KMS-11 (cell line): ENCODE data around the gene NCK2.

ENCODE experiments used
- H2AFZ ChIP-seq: fragments of 200-600 bp; sonication (generic); 2 replicates; pipeline ENCODE4 v1.6.1; 2016; ENCODE audit warnings: antibody characterized with exemption, mixed run types, low read depth
- H3K27ac ChIP-seq: fragments of 200-600 bp; sonication (generic); 2 replicates; pipeline ENCODE4 v1.6.1; 2016; ENCODE audit warnings: mild to moderate bottlenecking, mixed run types
- H3K27me3 ChIP-seq: fragments of 200-600 bp; sonication (generic); 2 replicates; pipeline ENCODE4 v1.6.1; 2017; ENCODE audit warnings: mild to moderate bottlenecking, low read depth, mixed run types, moderate library complexity; ENCODE audit not compliant: insufficient read depth
- H3K36me3 ChIP-seq: fragments of 200-600 bp; sonication (generic); 2 replicates; pipeline ENCODE4 v1.6.1; 2017; ENCODE audit warnings: mild to moderate bottlenecking, mixed run types; ENCODE audit not compliant: insufficient read depth
- H3K4me1 ChIP-seq: fragments of 200-600 bp; sonication (generic); 2 replicates; pipeline ENCODE4 v1.6.1; 2016; ENCODE audit warnings: mild to moderate bottlenecking, low read depth, mixed run types; ENCODE audit not compliant: poor library complexity, severe bottlenecking
- H3K4me2 ChIP-seq: fragments of 200-600 bp; sonication (generic); 2 replicates; pipeline ENCODE4 v1.7.0; 2016; ENCODE audit warnings: mild to moderate bottlenecking, mixed run types
- H3K4me3 ChIP-seq: fragments of 200-600 bp; sonication (generic); IDR thresholded peaks from 2 replicates; pipeline ENCODE4 v1.6.1; 2017; ENCODE audit warnings: low read depth, low read length, mixed read lengths; ENCODE audit not compliant: insufficient read depth
- H3K79me2 ChIP-seq: fragments of 200-600 bp; sonication (generic); 2 replicates; pipeline ENCODE4 v1.6.1; 2016; ENCODE audit warnings: low read depth, mixed run types; ENCODE audit not compliant: insufficient read depth
- H3K9ac ChIP-seq: fragments of 200-600 bp; sonication (generic); 2 replicates; pipeline ENCODE4 v1.6.1; 2016; ENCODE audit warnings: mild to moderate bottlenecking, mixed run types
- H4K20me1 ChIP-seq: fragments of 200-600 bp; sonication (generic); 2 replicates; pipeline ENCODE4 v1.6.1; 2016; ENCODE audit warnings: mild to moderate bottlenecking, mixed run types; ENCODE audit not compliant: insufficient read depth
- CTCF ChIP-seq: fragments of 200-600 bp; sonication (generic); conservative IDR thresholded peaks from 2 replicates; pipeline ENCODE4 v1.6.1; 2017; ENCODE audit warnings: low read depth, mild to moderate bottlenecking, antibody characterized with exemption, low read length, moderate library complexity, mixed read lengths

Gene NCK2

GRCh38 chr2:105815401-105815800 lies 70.7 kb downstream of the NCK2 start:
- Histone ChIP-seq H3K79me2 (peaks cover 25% of the 10 kb centered on the region), H2AFZ (no peak overlapping the region), H3K36me3 (no peaks in the 10 kb centered on the region), H3K4me1 (peaks cover 41% of the 10 kb centered on the region), H3K9ac (no peak overlapping the region), H4K20me1 (no peaks in the 10 kb centered on the region), H3K4me2 (no peak overlapping the region), H3K27me3 (no peaks in the 10 kb centered on the region), H3K27ac (no peak overlapping the region), H3K4me3 (no peak overlapping the region)
- no peak for TF ChIP-seq CTCF

- no peak overlapping the region for H3K9ac ChIP-seq
- no peaks in the 10 kb centered on the region for H3K36me3 ChIP-seq
- no peak for TF ChIP-seq CTCF
- H4K20me1 ChIP-seq: no peaks in the 10 kb centered on the region
- H3K4me3 ChIP-seq: no peak overlapping the region
- H3K27me3 ChIP-seq: no peaks in the 10 kb centered on the region
- no peak overlapping the region for H3K4me2 ChIP-seq
- H2AFZ ChIP-seq: no peak overlapping the region
- H3K79me2 ChIP-seq: peaks cover 5% of the 10 kb centered on the region; the same call in 1 of the 2 replicates
- no peak overlapping the region for H3K27ac ChIP-seq
- no peaks in the 10 kb centered on the region for H3K4me1 ChIP-seq
Observed at GRCh38 chr2:105820151-105820550, 75.4 kb downstream of the NCK2 start.

DNA sequence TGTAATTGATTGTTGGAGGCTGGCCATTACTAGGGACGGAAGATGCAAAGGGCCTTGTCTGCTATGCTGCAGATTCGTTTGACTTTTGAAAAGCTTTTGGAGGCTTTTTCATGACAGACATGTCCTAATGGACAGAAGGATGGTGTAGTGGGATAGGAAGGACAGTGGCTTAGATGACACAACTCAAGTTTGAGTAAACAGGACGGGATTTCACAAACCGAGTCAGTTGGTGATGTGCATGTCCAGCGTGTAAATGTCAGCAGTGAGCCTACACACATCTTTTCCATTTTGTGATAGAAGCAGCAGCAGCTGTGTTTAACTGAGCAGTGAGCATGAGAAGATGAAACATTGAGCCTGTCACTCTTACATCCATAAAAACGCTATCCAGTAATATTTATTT lies 76.0 kb downstream of the NCK2 start:
- no peak overlapping the region for H3K9ac ChIP-seq
- no peaks in the 10 kb centered on the region for H3K27me3 ChIP-seq
- no peak overlapping the region for H3K4me2 ChIP-seq
- H3K36me3 ChIP-seq: no peaks in the 10 kb centered on the region
- H4K20me1 ChIP-seq: no peaks in the 10 kb centered on the region
- TF ChIP-seq CTCF: no peak
- no peaks in the 10 kb centered on the region for H3K4me1 ChIP-seq
- no peak overlapping the region for H3K27ac ChIP-seq
- no peaks in the 10 kb centered on the region for H3K79me2 ChIP-seq
- H2AFZ ChIP-seq: no peak overlapping the region
- H3K4me3 ChIP-seq: no peak overlapping the region

DNA sequence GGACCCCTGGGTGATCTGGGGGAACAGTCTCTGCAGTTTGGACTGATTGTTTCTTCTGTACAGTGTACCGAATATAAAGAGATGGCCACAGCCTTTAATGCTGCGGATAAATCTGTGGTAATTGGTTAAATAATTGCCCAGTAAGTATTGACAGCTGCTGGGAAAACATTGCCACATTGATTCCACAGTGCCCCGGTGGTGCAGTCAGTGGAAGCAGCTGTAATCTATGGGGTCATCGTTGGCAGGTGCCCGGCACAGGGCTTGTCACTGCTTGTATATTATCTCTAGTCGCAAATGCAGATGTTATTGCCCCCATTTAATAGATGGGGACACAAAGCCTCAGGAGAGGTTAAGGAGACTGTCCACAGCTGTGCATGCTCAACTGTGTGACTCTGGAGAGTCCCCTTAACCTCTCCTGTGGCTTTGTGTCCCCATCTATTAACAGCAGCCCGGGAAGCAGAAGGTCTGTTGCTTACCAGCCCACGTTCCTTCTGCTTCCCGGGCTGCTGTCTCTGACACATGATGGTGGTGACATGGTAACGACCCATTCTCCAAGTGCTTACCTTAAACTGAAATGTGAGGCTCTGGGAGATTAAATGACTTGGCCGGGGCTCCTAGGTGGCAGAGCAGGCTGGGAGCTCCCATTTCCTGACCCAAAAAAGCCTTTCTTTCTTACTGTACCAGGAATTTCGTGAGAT lies 76.9 kb downstream of the NCK2 start:
- no peak overlapping the region for H3K4me2 ChIP-seq
- no peak overlapping the region for H3K4me3 ChIP-seq
- no peaks in the 10 kb centered on the region for H3K79me2 ChIP-seq
- H4K20me1 ChIP-seq: no peaks in the 10 kb centered on the region
- no peak overlapping the region for H3K27ac ChIP-seq
- no peak overlapping the region for H3K9ac ChIP-seq
- H3K36me3 ChIP-seq: no peaks in the 10 kb centered on the region
- no peaks in the 10 kb centered on the region for H3K27me3 ChIP-seq
- no peak overlapping the region for H2AFZ ChIP-seq
- H3K4me1 ChIP-seq: no peaks in the 10 kb centered on the region
- no peak for TF ChIP-seq CTCF
